Upper lobe of left lung (tissue), 4 donors: ENCODE measurements around the gene MED31.

ENCODE experiments used
- CTCF ChIP-seq, 6 experiments: fragments of 450-650 bp in 4 of 6; fragments of 200-600 bp in 2 of 6; sonication (generic) in 2 of 6; IDR thresholded peaks; one replicate each; pipeline ENCODE4 v1.5.1; 2016 to 2019; ENCODE audit warnings: antibody characterized with exemption in 6 of 6
- EP300 ChIP-seq, 4 donors: sonication (generic); formaldehyde crosslinking; IDR thresholded peaks; one replicate each; pipeline ENCODE4 v1.5.1; 2017; ENCODE audit warnings: antibody characterized with exemption in 4 of 4, control low read depth in 2 of 4
- POLR2A ChIP-seq, 4 donors: fragments of 450-650 bp; IDR thresholded peaks; one replicate each; pipeline ENCODE4 v1.5.1; 2016 to 2017; ENCODE audit warnings: antibody characterized with exemption in 4 of 4, mild to moderate bottlenecking in 2 of 4
- POLR2AphosphoS5 ChIP-seq, 2 donors: sonication (generic); formaldehyde crosslinking; IDR thresholded peaks; one replicate each; pipeline ENCODE4 v1.5.1; 2017; ENCODE audit warnings: antibody characterized with exemption in 2 of 2

- no peak for TF ChIP-seq POLR2A (IDR thresholded peaks at IDR 0.05)
- no peak for TF ChIP-seq CTCF (IDR thresholded peaks at IDR 0.05)
- no peak for TF ChIP-seq POLR2AphosphoS5 (IDR thresholded peaks at IDR 0.05)
- TF ChIP-seq EP300 (IDR thresholded peaks at IDR 0.05): no peak
Observed at GRCh38 chr17:6596081-6596480, 55.3 kb downstream of the MED31 start.
